GM19372 (cell line): ENCODE measurements around the gene OXCT1.
"Not testable (repeated sequence)": the region's sequence is repeated elsewhere in the genome, so short reads cannot be mapped to it uniquely, and the experiment has no call there.

Experiments used
- ATAC-seq: cut with Tn5 transposase; IDR thresholded peaks from one replicate; pipeline ENCODE4 v1.9.1; 2021; ENCODE audit warnings: mild to moderate bottlenecking, low read depth, moderate library complexity; ENCODE audit not compliant: unreplicated experiment

Gene OXCT1

GRCh38 chr5:41787265-41787664, 83.0 kb downstream of the OXCT1 start:
- ATAC-seq = no peak

- no peak for ATAC-seq
Measured at GRCh38 chr5:41785061-41785460, 85.2 kb downstream of the OXCT1 start.

DNA sequence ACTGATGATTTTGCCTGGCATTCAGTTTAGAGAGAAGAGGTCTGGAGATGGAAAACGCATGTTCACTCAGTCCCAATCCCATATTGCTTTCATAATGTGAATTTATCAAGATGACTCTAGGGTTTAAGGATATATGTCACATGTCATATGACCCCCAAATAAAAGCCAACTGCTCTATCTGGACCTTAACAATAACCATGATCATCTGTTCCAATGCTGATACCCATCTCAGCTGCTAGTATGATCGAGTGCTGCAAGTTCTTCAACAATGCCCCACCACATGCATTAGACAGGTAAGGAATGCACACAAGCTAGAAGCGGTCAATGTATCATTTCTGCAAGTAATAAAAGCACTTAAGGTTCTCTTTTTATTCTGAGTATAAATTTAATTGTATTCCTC, 91.8 kb downstream of the OXCT1 start:
- ATAC-seq = no peak

GRCh38 chr5:41776435-41776834, 93.8 kb downstream of the OXCT1 start:
- ATAC-seq = no peak

GRCh38 chr5:41773799-41774198, 96.4 kb downstream of the OXCT1 start:
- ATAC-seq = no peak

GRCh38 chr5:41772785-41773442, 97.3 kb downstream of the OXCT1 start:
- ATAC-seq = no peak

DNA sequence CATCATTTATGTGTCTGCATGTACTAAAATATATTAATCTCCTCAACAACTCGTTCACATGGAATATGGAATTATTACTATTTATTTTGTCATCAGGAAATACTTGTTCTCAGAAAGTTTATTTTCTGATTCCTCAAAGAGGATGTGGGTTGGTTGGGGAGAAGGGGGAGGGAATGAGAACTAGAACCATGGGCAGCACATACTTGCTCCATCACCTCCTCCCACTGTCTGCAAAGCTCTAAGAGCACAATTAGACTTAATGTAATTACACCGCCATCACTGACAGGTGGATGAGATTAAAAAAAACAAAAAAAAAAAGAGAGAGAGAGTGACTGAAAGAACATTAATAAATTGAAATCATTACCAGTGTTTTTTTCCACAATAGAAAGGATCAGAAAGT, 98.2 kb downstream of the OXCT1 start:
- no peak for ATAC-seq

DNA sequence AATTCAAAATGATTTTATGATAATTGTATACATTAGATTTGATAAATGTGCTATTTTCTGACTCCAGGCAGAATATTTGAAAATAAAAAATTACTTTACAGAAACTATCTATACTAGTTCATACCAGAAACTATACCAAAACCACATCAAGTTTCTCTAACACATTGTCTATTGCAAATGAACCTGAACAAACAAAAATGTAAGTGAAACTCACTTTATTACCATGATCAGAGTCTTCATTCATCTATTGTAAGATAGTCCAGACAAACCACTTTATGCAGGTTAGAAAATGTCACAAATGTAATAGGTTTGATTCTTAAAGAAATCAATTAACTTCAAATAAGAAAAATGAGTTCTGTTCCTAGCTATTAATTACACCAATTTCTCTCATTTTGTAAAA, 99.4 kb downstream of the OXCT1 start:
- ATAC-seq = peak; percentile 85

- ATAC-seq = no peak
Measured at GRCh38 chr5:41768692-41769091, 101.5 kb downstream of the OXCT1 start.

DNA sequence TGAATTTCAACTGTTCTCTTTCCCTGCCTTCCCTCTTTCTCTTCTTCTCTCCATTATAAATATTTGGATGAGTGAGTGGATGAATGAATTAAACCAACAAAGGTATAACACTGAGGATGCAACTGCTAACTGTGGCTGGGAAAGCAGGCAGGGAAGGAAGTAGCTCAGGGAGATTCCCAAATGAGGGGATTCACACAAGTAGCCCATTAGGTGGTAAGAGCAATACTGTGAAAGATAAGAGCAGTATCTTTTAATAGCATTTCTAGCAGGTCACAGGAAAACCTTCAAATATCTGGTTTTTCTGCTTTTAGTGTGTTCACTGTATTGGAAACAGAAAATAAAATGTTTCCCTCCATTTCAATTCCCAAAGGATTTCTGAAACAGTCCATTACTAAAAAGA, 105.6 kb downstream of the OXCT1 start:
- no peak for ATAC-seq

DNA sequence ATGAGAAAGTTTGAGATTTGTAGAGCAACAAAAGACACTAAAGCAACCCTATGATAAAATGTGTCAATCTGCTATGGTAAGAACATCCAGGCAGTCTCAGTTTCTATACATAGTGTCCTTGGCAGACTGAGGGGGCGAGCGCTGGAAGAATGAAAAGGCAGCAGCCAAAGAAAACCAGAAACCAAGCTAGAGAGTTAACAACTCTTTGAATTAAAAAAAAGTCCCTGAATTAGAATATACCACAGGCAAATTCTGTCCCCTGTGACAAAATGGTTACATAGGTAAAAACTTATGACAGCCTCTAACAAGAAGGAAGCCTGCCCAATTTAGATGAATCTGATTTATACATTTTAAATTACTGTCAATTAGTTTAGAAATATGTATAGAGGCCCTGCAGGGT, 106.7 kb downstream of the OXCT1 start:
- no peak for ATAC-seq

- no peak for ATAC-seq
Measured at GRCh38 chr5:41763081-41763480, 107.1 kb downstream of the OXCT1 start.

DNA sequence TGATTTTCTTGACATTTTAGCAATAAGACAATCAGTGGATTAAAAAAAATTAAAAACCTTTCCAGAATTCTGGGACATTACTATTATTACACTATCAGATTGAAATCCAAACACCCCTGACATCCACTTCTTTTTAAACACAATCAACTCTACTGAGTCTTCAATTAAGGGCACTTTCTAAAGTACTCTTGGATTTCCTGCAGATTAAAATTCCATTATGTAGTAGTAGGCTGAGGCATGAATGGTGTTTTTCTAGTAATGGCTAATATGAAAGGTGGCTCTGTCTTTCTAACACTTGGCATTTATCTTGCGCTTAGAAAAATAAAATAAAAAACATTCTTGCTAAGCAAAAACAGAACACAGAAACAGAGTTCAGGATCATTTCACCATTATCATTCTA, 107.8 kb downstream of the OXCT1 start:
- no peak for ATAC-seq

DNA sequence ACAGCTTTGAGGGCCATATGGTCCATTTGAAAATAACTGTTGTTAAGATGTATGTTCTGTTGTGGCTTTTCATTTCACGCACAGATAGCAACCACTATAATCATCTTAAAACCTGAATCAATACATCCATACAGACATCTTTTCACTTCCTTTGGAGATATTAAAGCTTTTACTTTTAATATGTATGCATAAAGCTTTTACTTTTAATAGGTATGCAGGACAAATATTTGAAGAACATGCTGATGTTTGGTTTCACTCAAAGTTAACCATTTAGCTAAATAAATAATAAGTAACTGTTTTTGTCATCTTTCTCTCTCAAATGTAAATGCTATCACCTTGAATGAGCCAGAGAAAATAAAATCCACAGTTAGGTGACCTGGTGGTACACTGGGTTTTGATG, 108.6 kb downstream of the OXCT1 start:
- no peak for ATAC-seq

- no peak for ATAC-seq
Measured at GRCh38 chr5:41755705-41756104, 114.5 kb downstream of the OXCT1 start.

DNA sequence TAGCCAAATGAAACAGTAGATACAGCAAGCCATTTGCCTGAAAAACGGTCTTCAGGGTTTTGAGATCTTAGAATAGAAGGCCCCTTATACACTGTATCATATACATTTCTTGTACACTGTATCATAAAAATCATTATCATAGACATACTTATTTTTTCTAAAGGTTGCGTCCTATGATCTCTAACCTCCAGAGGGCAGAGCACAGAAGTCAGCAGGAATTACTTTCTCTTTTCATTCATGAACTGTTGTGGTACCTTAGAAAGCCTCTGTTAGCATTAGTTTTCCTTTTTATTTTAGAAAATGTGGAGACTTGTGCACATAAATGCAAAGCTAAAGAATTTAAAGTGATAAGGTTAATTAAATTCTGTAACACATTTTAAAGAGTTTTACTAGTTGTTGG, 115.4 kb downstream of the OXCT1 start:
- ATAC-seq = peak; percentile 65

DNA sequence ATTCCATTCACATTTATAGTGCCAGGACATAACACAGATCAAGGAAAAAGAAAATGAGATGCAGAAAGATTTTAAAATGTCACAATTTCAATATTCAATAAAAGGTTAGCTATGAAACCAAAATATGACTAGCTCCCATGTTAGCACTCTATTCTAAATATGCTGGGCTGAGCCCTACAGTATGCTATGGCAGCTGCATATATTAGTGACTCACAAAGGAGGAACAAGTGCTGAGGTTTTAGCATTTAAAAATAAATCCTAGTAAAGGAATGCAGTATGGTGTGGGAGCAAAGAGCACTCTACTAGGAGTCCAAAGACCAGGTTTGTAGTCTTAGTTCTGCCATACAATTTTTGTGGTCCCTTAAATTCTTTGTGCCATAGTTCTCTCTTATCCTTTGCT, 118.4 kb downstream of the OXCT1 start:
- no peak for ATAC-seq

DNA sequence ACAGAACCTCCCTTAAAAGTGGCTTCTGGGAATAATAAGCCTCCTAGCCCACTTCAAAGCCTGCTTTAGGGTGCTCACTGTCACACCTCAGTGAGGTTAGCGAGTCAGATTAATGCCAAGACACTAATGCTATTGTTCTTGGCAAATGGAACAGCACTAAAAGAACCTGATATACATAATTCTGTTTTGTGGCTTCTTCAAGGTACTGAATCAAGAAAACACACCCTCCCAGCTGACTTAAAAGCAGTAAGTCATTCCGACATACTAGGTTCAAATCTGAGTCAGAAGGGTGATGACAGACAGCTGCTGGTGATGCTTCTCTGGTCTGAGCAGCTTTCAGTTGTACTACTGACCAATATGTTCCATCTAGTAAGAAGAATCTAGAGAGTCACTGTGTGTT, 121.6 kb downstream of the OXCT1 start:
- peak; percentile 98 for ATAC-seq

DNA sequence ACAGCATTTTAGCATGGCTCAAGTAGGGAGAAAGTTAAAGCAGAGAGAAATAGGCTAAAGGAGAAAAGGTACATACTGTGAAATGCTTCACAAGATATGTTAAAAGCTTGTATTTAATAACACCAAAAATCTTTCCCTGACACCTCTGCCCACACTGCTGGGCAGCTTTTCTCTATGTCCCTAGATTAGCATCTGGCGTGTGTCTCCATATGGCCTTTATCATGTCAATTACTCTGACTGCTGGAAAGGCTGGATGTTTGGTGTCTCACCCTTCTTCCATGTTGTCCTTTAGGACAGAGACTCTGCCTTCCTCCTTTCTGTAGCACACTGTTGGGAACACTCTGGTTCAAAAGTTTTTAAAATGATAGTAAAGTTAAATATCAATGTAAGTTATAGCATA, 122.5 kb downstream of the OXCT1 start:
- ATAC-seq = no peak

DNA sequence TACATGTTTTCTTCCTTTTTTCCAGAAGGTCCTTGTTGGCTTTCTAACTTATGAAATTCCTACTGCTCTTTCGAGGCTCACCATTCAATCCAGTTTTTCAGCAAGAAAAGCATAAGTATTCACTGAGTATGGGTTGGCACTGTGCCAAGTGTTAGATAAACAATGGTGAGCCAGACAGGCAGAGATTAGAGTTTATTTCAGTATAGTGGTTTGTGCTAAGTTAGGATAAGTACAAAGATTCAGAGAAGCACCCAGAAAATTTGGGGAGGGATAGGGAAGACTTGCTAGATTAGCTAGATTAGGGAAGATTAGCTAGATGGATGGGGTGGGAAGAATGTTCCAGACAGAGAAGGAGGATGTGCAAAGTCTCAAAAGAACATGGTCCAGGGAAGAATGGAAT, 122.9 kb downstream of the OXCT1 start:
- ATAC-seq = no peak

DNA sequence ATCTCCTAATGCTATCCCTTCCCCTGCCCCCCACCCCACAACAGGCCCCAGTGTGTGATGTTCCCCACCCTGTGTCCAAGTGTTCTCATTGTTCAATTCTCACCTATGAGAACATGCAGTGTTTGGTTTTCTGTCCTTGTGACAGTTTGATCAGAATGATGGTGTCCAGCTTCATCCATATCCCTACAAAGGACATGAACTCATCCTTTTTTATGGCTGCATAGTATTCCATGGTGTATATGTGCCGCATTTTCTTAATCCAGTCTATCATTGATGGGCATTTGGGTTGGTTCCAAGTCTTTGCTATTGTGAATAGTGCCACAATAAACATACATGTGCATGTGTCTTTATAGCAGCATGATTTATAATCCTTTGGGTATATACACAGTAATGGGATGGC, 127.6 kb downstream of the OXCT1 start:
- ATAC-seq = not testable (repeated sequence)

DNA sequence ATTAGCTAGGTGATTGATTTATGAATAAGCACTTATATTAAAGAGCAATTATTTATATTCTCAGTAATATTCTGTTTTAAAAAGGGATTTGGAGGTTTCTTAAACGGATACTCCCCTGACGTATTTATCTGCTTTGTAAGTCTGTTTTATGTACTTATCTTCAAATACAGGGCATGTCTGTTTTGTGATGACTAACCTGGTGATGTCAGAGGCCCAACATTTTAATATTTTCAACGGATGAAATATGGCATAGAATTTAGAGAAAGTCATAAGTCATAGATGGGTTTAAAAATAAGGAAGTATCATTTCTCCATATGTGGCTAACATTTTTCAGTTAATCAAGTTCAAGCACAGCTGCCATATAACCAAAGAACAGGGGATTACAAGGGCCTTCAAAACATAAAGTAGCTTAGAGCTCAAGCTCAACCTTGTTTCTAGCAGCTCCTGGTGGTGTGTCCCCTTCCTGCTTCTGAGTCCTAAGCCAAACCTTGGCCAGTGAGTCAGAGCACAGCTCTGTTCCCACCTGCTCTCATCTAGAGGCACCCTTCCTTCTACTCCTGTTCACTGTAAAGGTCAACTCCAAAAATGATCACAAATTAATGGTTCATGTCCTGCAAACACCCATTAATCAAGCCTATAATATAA, 131.4 kb downstream of the OXCT1 start:
- ATAC-seq = no peak

GRCh38 chr5:41736641-41737040, 133.6 kb downstream of the OXCT1 start:
- no peak for ATAC-seq
